HL-60/S4 treated with retinoic acid at 250 ng/mL for 4 days and 3 days (cell line): Measurements from ENCODE around the gene ARGLU1.

Experiments used
- in situ Hi-C: fragments of 300-500 bp; cut with MboI; formaldehyde crosslinking; loops from 2 replicates; pipeline ENCODE4 v1.7.0; 2022; ENCODE audit warnings: low sequenced_read_pairs

Gene ARGLU1

GRCh38 chr13:106548064-106548696 is 19.8 kb downstream of the ARGLU1 start:
- in situ Hi-C loops: no loop called here

GRCh38 chr13:106541826-106542225 is 26.1 kb downstream of the ARGLU1 start:
- in situ Hi-C loops: no loop called here

- in situ Hi-C loops: no loop called here
Measured at GRCh38 chr13:106540613-106541012, 27.3 kb downstream of the ARGLU1 start.

- in situ Hi-C loops: no loop called here
Measured at GRCh38 chr13:106537521-106537920, 30.4 kb downstream of the ARGLU1 start.

GRCh38 chr13:106536244-106537034 is 31.5 kb downstream of the ARGLU1 start:
- in situ Hi-C loops: no loop called here

GRCh38 chr13:106535552-106536243 is 32.2 kb downstream of the ARGLU1 start, which contains the start of gene EFNB2:
Gene EFNB2 (minus strand): TSS chr13:106535662. CDS start chr13:106534964, 698 bp downstream.
- in situ Hi-C loops: no loop called here

- in situ Hi-C loops: no loop called here
Measured at GRCh38 chr13:106534639-106535551, 33.0 kb downstream of the ARGLU1 start.

GRCh38 chr13:106533943-106534638 is 33.8 kb downstream of the ARGLU1 start:
- in situ Hi-C loops: no loop called here

- in situ Hi-C loops: no loop called here
Measured at GRCh38 chr13:106533101-106533942, 34.6 kb downstream of the ARGLU1 start.

GRCh38 chr13:106532111-106532929 is 35.6 kb downstream of the ARGLU1 start:
- in situ Hi-C loops: no loop called here

GRCh38 chr13:106530980-106531481 is 36.9 kb downstream of the ARGLU1 start:
- in situ Hi-C loops: no loop called here

GRCh38 chr13:106530171-106530851 is 37.6 kb downstream of the ARGLU1 start:
- in situ Hi-C loops: no loop called here

- in situ Hi-C loops: no loop called here
Measured at GRCh38 chr13:106529415-106530170, 38.3 kb downstream of the ARGLU1 start.

GRCh38 chr13:106528718-106529414 is 39.1 kb downstream of the ARGLU1 start:
- in situ Hi-C loops: no loop called here

- in situ Hi-C loops: no loop called here
Measured at GRCh38 chr13:106527826-106528225, 40.1 kb downstream of the ARGLU1 start.

- in situ Hi-C loops: no loop called here
Measured at GRCh38 chr13:106527445-106527801, 40.5 kb downstream of the ARGLU1 start.
